MM.1S (cell line): ENCODE results near the gene LRRC38.

ENCODE experiments used
- CTCF ChIP-seq: fragments of 300-600 bp; sonication (generic); IDR thresholded peaks from 2 replicates; pipeline ENCODE4 v1.5.1; 2016; ENCODE audit warnings: antibody characterized with exemption, low read length, mixed read lengths
- EZH2 ChIP-seq: fragments of 300-600 bp; sonication (generic); optimal IDR thresholded peaks from 2 replicates; pipeline ENCODE3; 2017; ENCODE audit warnings: low read depth, mild to moderate bottlenecking, antibody characterized with exemption, low read length, mixed read lengths

- TF ChIP-seq EZH2 (no peak), CTCF (no peak)
Observed at GRCh38 chr1:13541435-13542215, 27.8 kb upstream of the LRRC38 start.
